Activated CD4-positive, alpha-beta T cell treated with anti-CD3 and anti-CD28 coated beads, Interleukin-2, amount 50 U/mL, for 1 hour (primary cell): ENCODE data around the gene CLEC10A.
"Not testable (repeated sequence)": the region's sequence is repeated elsewhere in the genome, so short reads cannot be mapped to it uniquely, and the experiment has no call there.

Experiments
- DNase-seq: peaks from one replicate; pipeline ENCODE4 v3.0.0-alpha.2; 2020

CLEC10A gene, protein sequence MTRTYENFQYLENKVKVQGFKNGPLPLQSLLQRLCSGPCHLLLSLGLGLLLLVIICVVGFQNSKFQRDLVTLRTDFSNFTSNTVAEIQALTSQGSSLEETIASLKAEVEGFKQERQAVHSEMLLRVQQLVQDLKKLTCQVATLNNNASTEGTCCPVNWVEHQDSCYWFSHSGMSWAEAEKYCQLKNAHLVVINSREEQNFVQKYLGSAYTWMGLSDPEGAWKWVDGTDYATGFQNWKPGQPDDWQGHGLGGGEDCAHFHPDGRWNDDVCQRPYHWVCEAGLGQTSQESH

DNA sequence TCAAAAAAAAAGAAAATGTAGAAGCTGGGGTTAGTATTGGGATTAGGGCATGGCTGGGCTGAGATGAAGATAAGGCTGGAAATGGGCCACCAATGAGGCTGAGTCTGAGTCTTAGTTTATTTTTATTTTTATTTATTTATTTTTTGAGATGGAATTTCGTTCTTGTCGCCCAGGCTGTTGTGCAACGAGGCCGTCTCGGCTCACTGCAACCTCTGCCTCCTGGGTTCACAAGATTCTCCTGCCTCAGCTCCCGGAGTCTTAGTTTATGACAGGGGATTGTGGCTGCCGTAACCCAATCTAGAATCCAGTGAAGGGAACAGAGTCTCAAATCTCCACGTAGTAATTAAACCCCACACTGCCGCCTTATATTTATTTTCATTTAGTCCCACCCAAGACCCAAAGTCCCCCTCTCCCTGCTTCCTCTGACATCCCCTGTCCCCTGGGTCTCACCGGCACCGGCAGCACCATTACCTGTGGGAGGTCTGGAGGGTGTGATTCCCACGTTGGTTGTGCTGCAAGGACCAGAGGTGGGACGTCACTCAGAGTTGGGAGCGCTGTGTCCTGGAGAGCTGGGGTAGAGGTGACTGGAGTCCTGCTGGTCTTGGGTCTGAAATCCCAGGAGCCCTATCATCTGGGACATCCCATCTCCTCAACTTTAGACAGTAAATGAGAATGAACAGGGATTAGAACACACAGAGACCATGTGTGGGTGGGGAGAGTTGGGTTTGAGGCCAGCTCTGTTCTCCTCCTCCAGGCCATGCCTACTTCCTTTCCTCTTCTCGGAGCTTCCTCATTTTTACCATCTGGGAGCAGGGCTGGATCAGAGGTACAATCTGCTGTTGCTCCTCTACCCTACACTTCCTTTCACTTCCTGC lies at the start of gene CLEC10A:
TSS of gene CLEC10A (minus strand) at position 671 of the 875 bp plus-strand sequence. CDS start 1,439 bp downstream, outside the sequence.
- no peak for DNase-seq

DNA sequence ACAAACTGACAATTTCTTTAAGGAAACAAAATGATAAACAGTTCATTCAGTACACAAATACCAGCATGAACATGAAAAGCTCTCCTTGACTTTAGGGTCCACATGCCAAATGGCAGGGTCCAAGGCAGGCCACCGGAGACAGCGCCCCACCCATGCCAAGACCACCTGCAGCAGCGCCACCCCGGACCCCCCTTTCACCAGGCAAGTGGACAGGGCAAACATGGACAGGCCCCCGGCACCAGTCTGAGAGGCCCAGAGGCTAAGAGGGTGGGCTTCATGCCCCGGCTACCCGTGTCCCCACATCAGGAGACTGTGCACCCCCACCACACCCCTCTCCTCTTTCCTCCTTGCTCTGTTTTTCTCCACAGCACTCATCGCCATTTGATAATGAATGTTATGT lies 49.3 kb upstream of the CLEC10A start:
- no peak for DNase-seq

DNA sequence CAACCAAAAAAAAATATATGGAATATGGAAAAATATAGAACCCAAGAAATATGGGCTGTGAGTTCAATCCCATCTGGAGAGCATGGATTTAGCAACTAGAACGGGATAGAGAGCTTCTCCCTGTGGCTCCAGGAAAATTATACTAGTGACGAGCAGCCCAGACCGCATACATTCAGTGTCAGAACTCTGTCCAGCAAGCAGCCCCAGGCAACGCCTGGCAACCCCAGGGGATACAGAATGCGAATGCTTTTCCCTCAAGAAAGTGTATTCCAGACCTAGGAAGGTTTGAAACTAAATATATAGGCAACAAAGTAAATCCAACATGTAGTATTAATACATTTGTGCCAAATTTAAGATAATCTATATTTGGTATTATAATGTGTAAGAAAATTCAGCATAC lies 48.1 kb upstream of the CLEC10A start:
- no peak for DNase-seq

DNA sequence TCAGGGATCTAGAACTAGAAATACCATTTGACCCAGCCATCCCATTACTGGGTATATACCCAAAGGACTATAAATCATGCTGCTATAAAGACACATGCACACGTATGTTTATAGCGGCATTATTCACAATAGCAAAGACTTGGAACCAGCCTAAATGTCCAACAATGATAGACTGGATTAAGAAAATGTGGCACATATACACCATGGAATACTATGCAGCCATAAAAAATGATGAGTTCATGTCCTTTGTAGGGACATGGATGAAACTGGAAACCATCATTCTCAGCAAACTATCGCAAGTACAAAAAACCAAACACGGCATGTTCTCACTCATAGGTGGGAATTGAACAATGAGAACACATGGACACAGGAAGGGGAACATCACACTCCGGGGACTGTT lies 47.5 kb upstream of the CLEC10A start:
- DNase-seq = not testable (repeated sequence)

DNA sequence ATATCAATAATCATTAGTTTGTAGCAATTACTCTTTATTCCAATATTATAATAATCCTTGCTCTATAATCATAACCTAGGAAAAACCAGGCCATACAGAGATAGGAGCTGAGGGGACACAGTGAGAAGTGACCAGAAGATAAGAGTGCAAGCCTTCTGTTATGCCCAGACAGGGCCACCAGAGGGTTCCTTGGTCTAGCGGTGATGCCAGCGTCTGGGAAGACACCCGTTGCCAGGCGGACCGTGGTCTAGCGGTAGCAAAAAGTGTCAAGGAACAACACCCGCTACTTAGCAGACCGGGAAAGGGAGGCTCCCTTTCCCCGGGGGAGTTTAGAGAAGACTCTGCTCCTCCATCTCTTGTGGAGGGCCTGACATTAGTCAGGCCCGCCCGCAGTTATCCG lies 46.3 kb upstream of the CLEC10A start:
- DNase-seq = not testable (repeated sequence)

DNA sequence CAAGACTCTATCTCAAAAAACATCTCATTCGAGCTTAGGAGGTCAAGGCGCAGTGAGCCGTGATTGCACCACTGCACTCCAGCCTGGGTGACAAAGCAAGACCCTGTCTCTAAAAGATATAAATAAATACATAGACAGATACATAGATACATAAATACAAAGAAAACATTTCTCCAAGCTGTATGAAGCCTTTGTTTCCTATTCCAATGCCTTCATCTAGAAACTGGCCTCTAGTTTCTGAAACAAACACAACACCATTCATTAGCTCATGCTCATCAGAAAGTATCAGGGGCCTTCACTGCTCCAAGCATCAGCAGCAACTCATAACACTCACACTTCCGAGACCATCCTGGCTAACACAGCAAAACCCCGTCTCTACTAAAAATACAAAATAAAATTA lies 44.9 kb upstream of the CLEC10A start:
- DNase-seq = no peak

DNA sequence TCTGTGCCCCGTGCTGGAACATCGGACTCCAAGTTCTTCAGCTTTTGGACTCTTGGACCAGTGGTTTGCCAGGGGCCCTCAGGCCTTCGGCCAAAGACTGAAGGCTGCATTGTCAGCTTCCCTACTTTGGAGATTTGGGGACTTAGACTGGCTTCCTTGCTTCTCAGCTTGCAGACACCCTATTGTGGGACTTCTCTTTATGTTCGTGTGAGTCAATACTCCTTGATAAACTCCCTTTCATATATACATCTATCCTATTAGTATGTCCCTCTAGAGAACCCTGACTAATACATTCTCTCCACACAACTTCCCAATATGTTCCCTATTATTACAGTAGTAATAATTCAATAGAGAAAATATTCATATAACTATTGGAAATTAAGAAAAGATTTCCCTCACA lies 43.8 kb upstream of the CLEC10A start:
- no peak for DNase-seq

DNA sequence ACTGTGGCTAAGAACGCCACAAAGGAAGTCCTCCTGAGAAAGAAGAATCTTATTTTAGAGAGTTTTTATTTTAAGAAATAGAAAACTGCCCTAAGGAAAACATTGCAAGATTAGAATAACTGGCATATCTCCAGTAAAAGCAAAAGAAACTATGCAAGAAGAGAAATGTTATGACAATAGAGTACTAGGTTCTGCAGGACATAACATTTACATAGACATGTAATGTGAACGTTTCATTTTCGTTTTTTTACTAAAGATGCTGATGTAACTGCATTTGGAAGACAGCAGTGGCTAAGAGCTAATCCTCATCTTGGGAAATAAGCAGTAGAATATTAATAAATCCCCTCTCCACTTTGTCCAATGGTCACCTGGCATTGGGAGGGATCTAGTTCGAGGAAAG lies 42.3 kb upstream of the CLEC10A start:
- DNase-seq = no peak

DNA sequence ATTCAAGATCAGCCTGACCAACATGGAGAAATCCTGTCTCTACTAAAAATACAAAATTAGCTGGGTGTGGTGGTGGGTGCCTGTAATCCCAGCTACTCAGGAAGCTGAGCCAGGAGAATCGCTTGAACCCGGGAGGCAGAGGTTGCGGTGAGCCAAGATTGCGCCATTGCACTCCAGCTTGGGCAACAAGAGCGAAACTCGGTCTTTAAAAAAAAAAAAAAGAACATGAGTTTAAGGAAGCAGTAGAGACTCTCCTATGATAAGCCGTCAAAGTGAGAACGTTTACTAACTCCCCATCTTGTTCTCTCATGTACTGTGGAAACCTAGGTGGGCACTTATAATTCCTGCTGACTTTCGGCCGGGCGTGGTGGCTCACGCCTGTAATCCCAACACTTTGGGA lies 40.6 kb upstream of the CLEC10A start:
- not testable (repeated sequence) for DNase-seq

DNA sequence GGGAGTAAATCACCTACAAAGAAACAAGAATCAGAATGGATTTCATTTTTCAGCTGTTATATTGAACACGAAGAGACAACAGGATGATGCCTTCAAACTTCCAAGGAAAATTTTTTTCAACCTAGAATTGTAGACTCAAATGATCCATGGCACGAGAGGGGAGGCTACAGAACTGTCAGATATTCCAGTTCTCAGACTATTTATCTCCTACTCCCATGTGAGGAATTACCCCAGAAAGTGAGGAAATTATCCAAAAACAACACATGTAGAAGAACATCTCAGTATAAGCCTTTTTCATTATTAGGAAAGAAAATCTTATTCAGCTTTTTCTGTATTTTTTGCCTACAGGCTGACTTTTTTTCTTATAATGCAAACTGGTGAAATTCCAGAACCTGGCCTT lies 40.1 kb upstream of the CLEC10A start:
- DNase-seq = no peak

DNA sequence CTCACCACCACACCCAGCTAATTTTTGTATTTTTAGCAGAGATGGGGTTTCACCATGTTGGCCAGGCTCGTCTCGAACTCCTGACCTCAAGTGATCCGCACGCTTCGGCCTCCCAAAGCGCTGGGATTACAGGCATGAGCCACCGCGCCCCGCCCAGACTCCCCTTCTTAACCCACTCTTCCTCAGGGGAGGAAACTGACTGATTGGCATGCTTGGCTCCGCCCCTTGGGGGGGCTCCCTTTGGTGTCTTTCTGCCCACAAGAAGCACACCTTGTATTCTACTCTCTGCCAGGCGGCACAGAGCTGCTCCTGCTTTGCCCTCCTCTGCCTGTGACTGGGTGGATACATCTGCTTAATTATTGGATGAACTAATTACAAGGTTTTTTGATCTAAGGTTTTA lies 39.3 kb upstream of the CLEC10A start:
- no peak for DNase-seq

DNA sequence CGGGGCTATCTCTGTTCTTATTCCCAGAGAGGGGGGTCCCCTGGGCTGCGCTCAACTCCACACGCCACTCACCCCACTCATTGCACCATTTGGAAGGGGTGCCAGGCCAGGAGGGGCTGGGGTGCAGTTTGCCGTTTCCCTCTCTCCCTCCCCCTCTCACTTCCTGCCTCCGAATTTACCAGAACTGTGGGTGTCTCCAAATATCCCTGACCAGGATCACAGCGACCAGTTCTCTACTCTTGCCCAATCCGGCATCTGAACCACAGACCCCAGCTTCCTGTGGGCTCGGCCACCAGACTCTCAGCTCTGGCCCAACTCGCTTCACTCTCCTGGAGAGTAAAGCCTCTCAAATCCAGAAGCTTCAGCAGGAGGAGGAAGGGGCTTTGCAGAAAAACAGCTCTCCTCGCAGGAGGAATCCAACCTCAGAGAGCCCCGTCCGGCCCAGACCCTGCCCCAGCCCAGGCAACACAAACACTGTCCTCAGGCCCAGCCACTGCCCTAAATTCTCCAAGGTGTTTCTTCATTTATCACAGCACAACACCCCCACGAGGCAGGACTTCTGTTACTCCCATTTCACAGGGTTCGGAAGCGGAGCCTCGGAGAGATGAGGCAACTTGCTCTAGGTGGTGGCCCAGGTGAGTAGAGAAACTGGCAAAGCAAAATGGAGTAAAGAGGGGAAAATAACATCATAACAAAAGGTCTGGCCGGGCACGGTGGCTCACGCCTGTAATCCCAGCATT lies 35.0 kb upstream of the CLEC10A start:
- no peak for DNase-seq

DNA sequence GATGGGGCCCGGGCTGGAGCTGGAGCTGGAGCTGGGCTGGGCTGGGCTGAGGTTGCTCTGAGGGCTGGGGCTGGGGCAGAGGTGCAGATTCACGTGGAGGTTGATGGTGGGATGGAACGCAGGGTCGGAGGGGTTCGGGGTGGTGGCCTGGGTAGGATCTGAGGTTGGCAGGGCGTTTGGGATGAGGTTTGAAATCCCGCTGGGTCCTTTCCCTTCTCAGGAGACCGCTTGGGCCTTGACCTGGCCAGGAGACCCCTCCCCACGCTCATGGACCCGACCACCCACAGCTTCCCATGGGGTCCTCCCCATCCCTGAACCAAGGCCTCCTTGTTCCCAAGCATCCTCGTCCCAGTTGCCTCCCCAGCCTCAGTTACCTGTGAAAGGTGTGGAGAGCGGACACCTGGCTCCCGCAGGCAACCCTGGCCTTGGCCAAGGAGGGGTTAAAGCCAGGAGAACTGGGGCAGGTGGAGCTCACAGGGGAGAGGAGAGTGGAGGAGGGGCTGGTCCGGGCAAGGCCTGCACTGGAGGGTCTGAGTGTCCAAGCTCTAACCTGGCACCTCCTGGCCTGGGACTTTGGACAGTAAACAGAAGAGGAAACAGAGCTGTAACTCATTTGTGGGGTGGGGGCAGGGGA lies 34.3 kb upstream of the CLEC10A start, which contains the start of gene ASGR2:
TSS of gene ASGR2 (minus strand) at position 582 of the 634 bp plus-strand sequence. CDS start 582 bp downstream, outside the sequence.
- no peak for DNase-seq

DNA sequence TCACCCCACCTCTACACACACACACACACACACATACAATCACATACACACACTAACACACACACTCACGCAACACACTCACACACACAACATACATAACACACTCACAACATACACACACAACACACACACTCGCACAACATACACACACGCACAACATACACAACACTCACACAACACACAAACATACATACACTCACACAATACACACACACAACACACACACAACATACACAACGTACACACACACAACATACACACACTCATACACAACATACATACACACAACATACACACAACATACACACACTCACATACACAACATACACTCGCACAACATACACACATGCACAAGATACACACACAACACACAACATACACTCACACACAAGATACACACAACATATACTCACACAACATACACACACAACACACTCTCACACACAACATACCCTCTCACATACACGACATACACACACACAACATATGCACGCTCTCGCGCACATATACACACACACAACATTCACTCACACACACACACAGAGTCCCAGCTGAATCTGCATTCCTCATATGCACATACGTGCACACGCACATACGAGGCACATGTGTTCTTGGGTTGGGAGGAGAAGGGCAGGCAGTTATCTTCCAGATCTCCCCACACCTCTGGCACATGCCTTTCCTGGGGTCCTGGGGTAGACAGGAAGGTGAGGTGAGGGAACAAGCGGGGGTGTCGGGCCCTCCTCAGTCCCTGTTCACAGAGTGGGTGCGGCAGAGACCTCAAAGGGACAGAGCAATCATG lies 33.4 kb upstream of the CLEC10A start:
- no peak for DNase-seq

DNA sequence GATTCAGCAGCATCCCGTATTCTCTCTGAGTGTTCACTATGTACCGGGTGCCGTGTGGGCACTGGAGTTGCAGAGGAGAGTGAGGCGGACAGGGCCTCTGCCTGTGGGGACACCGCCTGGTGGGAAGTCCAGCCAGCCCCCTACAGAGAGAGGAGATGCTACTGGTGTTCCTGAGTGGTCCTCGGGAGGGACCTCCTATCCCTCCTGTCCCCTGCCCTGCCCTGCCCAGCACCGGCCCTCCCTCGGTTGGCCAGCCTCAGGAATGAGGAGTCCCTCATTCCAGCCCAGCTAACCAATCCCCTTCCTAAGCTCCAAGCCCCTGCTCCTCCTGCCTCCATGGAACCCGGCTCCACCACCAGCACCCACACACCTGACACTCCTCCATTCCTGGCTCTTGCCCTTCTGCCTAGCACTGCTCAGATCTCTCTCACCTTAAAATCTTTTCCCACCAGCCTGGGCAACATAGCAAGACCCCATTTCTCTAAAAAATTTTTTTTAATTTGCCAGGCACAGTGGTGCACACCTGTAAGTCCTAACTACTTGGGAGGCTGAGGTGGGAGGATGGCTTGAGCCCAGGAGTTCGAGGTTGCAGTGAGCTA lies 32.6 kb upstream of the CLEC10A start:
- DNase-seq = no peak

DNA sequence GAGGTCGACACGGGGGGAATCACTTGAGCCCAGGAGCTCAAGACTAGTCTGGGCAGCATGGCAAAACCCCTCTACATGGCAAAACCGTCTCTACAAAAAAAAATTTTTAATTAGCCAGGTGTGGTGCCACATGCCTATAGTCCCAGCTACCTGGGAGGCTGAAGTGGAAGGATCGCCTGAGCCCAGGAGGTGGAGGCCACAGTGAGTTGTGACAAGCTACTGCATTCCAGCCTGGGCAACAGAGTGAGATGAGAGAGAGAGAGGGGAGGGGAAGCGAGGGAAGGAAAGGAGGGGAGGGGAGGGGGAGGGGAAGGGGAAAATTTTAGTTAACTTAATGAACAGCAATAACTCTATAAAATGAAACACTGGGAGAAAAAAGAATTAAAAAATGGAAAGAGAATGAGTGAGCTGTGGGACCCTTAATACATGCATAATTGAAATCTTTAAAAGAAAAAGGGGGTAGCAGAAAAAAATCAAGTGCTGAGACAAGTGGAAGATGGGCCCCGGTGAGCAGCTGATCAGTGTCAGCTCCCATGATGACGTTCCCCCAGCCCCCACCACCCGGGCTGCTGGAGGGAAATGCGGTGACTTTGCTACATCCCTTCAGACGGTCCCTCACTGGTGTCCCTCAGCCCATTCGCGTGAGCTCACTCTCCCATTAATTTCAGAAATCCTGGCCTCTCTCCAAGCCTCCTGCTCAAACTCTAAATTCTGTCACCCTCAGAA lies 31.9 kb upstream of the CLEC10A start:
- no peak for DNase-seq

DNA sequence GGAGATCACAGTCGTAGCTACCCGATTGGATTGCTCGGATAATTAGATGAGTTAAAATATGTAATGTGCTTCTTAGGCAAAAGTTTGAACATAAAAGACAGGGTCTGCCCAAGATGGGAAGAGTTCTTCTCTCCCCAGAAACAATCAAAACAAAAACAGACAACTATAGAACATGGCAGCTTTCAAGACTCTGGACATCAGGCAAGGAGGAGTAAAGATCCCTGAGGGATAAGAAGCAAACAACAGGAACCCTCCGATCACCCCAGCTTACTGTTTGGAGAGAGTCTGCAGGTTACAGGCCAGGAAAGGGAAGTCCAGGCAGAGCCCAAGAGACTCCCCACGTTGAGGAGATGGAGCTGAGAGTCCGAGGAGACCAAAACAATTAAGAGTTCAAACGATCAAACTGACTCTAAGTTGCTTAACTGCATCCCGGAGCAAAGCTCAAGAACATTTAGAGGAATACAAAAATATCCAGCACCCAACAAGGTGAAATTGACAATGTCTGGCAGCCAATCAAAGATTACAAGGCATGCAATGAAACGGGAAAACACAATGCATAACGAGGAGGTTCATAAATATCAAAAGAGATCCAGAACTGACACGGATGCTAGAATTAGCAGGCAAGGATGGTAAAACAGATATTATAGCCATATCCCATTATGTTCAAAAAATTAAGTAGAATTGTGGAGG lies 30.7 kb upstream of the CLEC10A start:
- no peak for DNase-seq

DNA sequence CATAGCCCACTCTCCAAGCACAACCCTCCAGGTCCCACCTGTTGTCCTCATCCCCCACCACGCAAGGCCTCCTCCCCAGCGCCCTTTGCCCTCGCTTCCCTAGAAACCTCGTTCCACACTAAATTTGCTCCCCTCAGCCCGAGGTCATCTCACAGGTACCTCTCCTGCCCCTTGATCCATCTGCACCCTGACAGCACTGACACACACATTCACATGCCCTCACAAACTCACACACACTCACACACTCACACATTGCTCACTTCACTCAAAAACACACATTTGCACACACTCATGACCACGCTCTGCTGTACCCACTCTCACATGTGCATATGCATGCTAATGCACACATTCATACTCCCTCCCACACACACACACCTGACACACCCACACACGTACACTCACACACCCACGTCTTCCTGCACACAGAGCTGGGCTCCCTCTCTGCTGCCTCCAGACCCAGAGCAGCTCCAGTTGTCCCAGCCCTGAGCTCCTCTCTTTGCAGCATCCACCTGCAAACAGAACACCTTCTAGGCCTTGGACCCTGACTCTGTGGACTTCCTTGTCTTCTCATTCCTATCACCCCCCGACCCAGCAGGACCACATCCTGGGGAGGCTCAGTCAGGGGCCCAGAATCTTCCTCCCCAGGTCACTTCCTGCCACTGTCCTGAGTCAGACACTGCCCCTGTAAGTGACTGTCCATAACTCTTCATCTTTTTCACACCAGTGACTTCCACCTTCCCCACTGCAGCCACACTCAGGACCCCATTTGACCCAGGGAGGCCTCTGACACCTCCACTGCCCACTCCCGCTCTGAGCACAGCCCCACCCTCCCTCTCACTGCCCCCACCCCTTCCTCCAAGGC lies 29.6 kb upstream of the CLEC10A start:
- DNase-seq = no peak

DNA sequence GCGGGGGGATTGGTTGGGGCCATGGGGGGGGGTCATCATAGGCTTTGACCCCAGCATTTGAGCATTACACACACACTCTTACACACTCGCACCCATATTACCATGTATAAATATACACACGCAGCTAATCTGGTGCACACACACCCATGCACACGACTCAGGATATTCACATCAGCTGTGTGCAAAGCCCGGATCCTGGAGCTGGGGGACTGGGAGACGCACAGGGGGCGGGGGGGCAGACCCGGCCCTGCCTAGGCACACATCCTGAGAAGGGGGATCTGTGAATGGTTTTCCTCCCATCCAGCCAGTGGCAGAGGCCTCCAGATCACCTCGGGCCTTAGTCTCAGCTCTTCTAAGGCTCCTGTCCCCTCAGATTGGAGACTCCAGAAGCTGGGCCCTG lies 28.9 kb upstream of the CLEC10A start:
- DNase-seq = no peak
